Liver (tissue), 5 donors: ENCODE data around the gene STKLD1. TPM values are rescaled to one million over a fixed set of nuclear protein-coding genes. Genes with fewer than 3 reads are reported as not detected.

Experiments
- polyA plus RNA-seq, 2 donors: library from polyadenylated mRNA; stranded (reverse) in 1 of 2; unstranded in 1 of 2; fragments of 200-250 nt in 1 of 2; fragments of >200 nt in 1 of 2; fragmentation: Nextera tagmentation in 1 of 2; extraction: Ambion mirVana in 1 of 2; gene quantifications; one replicate each; pipeline versions ENCODE4 v1.2.1 to v1.2.3, GENCODE V29; 2013 to 2015
- small RNA-seq: library from RNA; depleted of rRNA; stranded (forward); fragments of <200 nt; gene quantifications from one replicate; pipeline ENCODE3, GENCODE V24; 2014
- total RNA-seq, 2 donors: library from RNA; depleted of rRNA; stranded (reverse); fragments of >200 nt; gene quantifications; one replicate each; pipeline ENCODE4 v1.2.3, GENCODE V29; 2014
- donor health status: healthy.
- donor health status: healthy.
- donor health status: healthy.

STKLD1 gene
- total and polyA plus RNA-seq, 4 donors = 0.25 to 0.85 (median 0.33) TPM

Small RNAs within 50 kb of the gene (small RNA-seq; reads per million reads assigned to genes)
- gene RF00019 (not detected), gene SNORD24 (not detected), gene SNORD36A (not detected), gene SNORD36B (not detected), gene SNORD36C (not detected)

Other genes with a start within 250 kb of the STKLD1 start
- 10 to 100 TPM in 1 of 2 donors, 1 to 10 TPM in 1; 3.4 to 25.7 TPM for gene GBGT1, start 212.5 kb upstream of the STKLD1 start, total RNA-seq
- 1 to 10 TPM in 1 of 2 donors, under 1 TPM in 1; 0.33 to 1.2 TPM for gene GBGT1, start 212.5 kb upstream of the STKLD1 start, polyA plus RNA-seq
- not detected for gene OBP2B, start 167.1 kb upstream of the STKLD1 start, total RNA-seq
- gene OBP2B, start 167.1 kb upstream of the STKLD1 start, polyA plus RNA-seq = not detected
- gene ABO, start 101.2 kb upstream of the STKLD1 start, total RNA-seq = under 1 TPM; 0.08 to 0.75 TPM
- gene ABO, start 101.2 kb upstream of the STKLD1 start, polyA plus RNA-seq = under 1 TPM in 1 of 2 donors, not detected in 1; 0.10 TPM
- 1 to 10 TPM; 4.9 to 9.4 TPM for gene SURF6, start 40.2 kb upstream of the STKLD1 start, total RNA-seq
- gene SURF6, start 40.2 kb upstream of the STKLD1 start, polyA plus RNA-seq = 10 to 100 TPM in 1 of 2 donors, 1 to 10 TPM in 1; 4.1 to 12.9 TPM
- gene MED22, start 28.2 kb upstream of the STKLD1 start, total RNA-seq = 10 to 100 TPM in 1 of 2 donors, 1 to 10 TPM in 1; 9.5 to 10.3 TPM
- 10 to 100 TPM in 1 of 2 donors, 1 to 10 TPM in 1; 3.1 to 10.3 TPM for gene MED22, start 28.2 kb upstream of the STKLD1 start, polyA plus RNA-seq
- gene RPL7A, start 28.1 kb upstream of the STKLD1 start, total RNA-seq = 100 to 1,000 TPM; 571 to 930 TPM
- gene RPL7A, start 28.1 kb upstream of the STKLD1 start, polyA plus RNA-seq = 100 to 1,000 TPM; 215 to 837 TPM
- gene SURF1, start 19.9 kb upstream of the STKLD1 start, total RNA-seq = 10 to 100 TPM; 20.7 to 42.8 TPM
- 100 to 1,000 TPM in 1 of 2 donors, 10 to 100 TPM in 1; 58.3 to 106 TPM for gene SURF1, start 19.9 kb upstream of the STKLD1 start, polyA plus RNA-seq
- 10 to 100 TPM in 1 of 2 donors, 1 to 10 TPM in 1; 6.0 to 13.5 TPM for gene SURF2, start 19.8 kb upstream of the STKLD1 start, total RNA-seq
- gene SURF2, start 19.8 kb upstream of the STKLD1 start, polyA plus RNA-seq = 10 to 100 TPM; 13.9 to 15.8 TPM
- gene SURF4, start 306 bp upstream of the STKLD1 start, total RNA-seq = 100 to 1,000 TPM; 196 to 386 TPM
- 100 to 1,000 TPM; 142 to 238 TPM for gene SURF4, start 306 bp upstream of the STKLD1 start, polyA plus RNA-seq
- 1 to 10 TPM; 8.7 to 9.5 TPM for gene REXO4, start 41.6 kb downstream of the STKLD1 start, total RNA-seq
- 10 to 100 TPM in 1 of 2 donors, 1 to 10 TPM in 1; 7.4 to 12.1 TPM for gene REXO4, start 41.6 kb downstream of the STKLD1 start, polyA plus RNA-seq
- 10 to 100 TPM in 1 of 2 donors, 1 to 10 TPM in 1; 6.5 to 11.5 TPM for gene ADAMTS13, start 46.0 kb downstream of the STKLD1 start, total RNA-seq
- 10 to 100 TPM in 1 of 2 donors, 1 to 10 TPM in 1; 9.2 to 13.3 TPM for gene ADAMTS13, start 46.0 kb downstream of the STKLD1 start, polyA plus RNA-seq
- 10 to 100 TPM; 10.1 to 26.8 TPM for gene CACFD1, start 83.6 kb downstream of the STKLD1 start, total RNA-seq
- gene CACFD1, start 83.6 kb downstream of the STKLD1 start, polyA plus RNA-seq = 10 to 100 TPM; 26.0 to 34.5 TPM
- gene SLC2A6, start 102.7 kb downstream of the STKLD1 start, total RNA-seq = 1 to 10 TPM; 2.7 to 3.9 TPM
- 1 to 10 TPM; 1.7 to 1.9 TPM for gene SLC2A6, start 102.7 kb downstream of the STKLD1 start, polyA plus RNA-seq
- not detected for gene MYMK, start 148.6 kb downstream of the STKLD1 start, total RNA-seq
- not detected for gene MYMK, start 148.6 kb downstream of the STKLD1 start, polyA plus RNA-seq
- gene ADAMTSL2, start 158.3 kb downstream of the STKLD1 start, total RNA-seq = 10 to 100 TPM in 1 of 2 donors, 1 to 10 TPM in 1; 1.8 to 18.2 TPM
- 10 to 100 TPM in 1 of 2 donors, 1 to 10 TPM in 1; 3.8 to 11.6 TPM for gene ADAMTSL2, start 158.3 kb downstream of the STKLD1 start, polyA plus RNA-seq
- 1 to 10 TPM; 3.0 to 3.7 TPM for gene FAM163B, start 233.0 kb downstream of the STKLD1 start, total RNA-seq
- 1 to 10 TPM; 2.1 to 4.0 TPM for gene FAM163B, start 233.0 kb downstream of the STKLD1 start, polyA plus RNA-seq